Measurements from ENCODE around the gene ADGRG6. TPM values are rescaled to one million over a fixed set of nuclear protein-coding genes. Genes with fewer than 3 reads are reported as not detected.

Gene ADGRG6
- total and polyA plus RNA-seq, 2 donors (not counting 3 experiments of a cell fraction or from before 2014, with no cell fraction given) = 99.3 to 166 TPM

DNA sequence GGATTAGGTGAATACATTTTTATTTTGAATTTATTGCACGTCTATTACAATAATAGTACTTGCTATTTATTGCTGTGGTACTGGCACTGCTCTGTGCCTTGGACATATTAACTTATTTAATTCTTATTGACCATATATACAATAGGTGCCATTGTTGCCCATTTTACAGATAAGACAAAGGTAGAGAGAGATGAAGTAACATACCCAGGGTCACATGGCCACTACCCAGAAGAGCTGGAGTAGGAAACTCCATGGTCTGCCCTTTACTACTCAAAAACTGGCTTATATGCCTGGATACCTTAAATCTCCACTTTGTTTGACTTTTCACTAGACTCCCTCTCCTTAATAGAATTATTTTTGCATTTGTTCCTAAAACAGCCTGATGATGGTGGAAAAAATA lies 67.5 kb downstream of the ADGRG6 start:
- no peak overlapping the region for H3K4me2 ChIP-seq (ENCODE audit: insufficient read depth, low read length)
- DNase-seq (ENCODE audit: low read depth, low spot score) = no peak
- H3K9me3 ChIP-seq (replicated peaks; ENCODE audit: control insufficient read depth, insufficient read depth, low read length) = no peaks in the 10 kb centered on the region
- H2AFZ ChIP-seq (ENCODE audit: low read depth, low read length) = no peak overlapping the region
- FAIRE-seq = no peak
- intact Hi-C loops (cut with micrococcal nuclease) = no loop called here
- H3K36me3 ChIP-seq (ENCODE audit: control insufficient read depth in 2 of 2, extremely low read depth in 1 of 2, insufficient read depth in 2 of 2, low read length in 2 of 2) = peaks cover 3 to 9% of the 10 kb centered on the region in 2 experiments
- ChIA-PET POLR2A (no interaction called here), CTCF (no interaction called here)
- BruUV-seq (replicated peaks) = no TSS peak
- dilution Hi-C loops (cut with MboI; ENCODE audit: extremely low pct_ligation_motif_present, low sequenced_read_pairs) = no loop called here
- H4K20me1 ChIP-seq (replicated peaks; ENCODE audit: control insufficient read depth, extremely low read depth, insufficient read depth, low read length) = no peaks in the 10 kb centered on the region
- H3K9me1 ChIP-seq (replicated peaks; ENCODE audit: control insufficient read depth, extremely low read depth, insufficient read depth, low read length) = no peaks in the 10 kb centered on the region
- no peak overlapping the region for H3K4me3 ChIP-seq (replicated peaks in 1 of 3; ENCODE audit: insufficient read depth in 1 of 3, low read depth in 1 of 3, low read length in 3 of 3)
- no peak overlapping the region for H3K27ac ChIP-seq (ENCODE audit: insufficient read depth, low read depth, low read length)
- no peak overlapping the region for H3K9ac ChIP-seq (replicated peaks; ENCODE audit: extremely low read depth, insufficient read depth, low read length)
- H3K4me1 ChIP-seq (ENCODE audit: control insufficient read depth, extremely low read depth, insufficient read depth, low read length) = peaks cover 26% of the 10 kb centered on the region
- TF ChIP-seq FOS (IDR thresholded peaks at IDR 0.05; ENCODE audit: borderline replicate concordance, insufficient read depth, low read length) = no peak
- TF ChIP-seq CTCF (IDR thresholded peaks at IDR 0.05; ENCODE audit: extremely low read depth in 1 of 2, insufficient read depth in 1 of 2, low read depth in 1 of 2, low read length in 2 of 2) = no peak
- TF ChIP-seq POLR2A (IDR thresholded peaks at IDR 0.05; ENCODE audit: low read depth, low read length) = no peak
- TF ChIP-seq GATA2 (IDR thresholded peaks at IDR 0.05; ENCODE audit: insufficient read depth, insufficient read length, low read depth, low read length) = no peak
- no peak for TF ChIP-seq JUN (IDR thresholded peaks at IDR 0.05; ENCODE audit: borderline replicate concordance, insufficient read depth, insufficient read length, low read depth)
- TF ChIP-seq POLR2AphosphoS5 (IDR thresholded peaks at IDR 0.05; ENCODE audit: insufficient read depth, low read depth, low read length) = no peak
- TF ChIP-seq MYC (IDR thresholded peaks at IDR 0.05; ENCODE audit: low read depth, low read length) = no peak
- no peak for TF ChIP-seq EZH2 (IDR thresholded peaks at IDR 0.05; ENCODE audit: borderline replicate concordance, low read depth, low read length, severe bottlenecking)
- TF ChIP-seq MAX (IDR thresholded peaks at IDR 0.05; ENCODE audit: insufficient read depth, insufficient read length) = no peak
- peaks cover 48% of the 10 kb centered on the region for H3K79me2 ChIP-seq (ENCODE audit: control insufficient read depth, insufficient read depth, low read length)
- H3K27me3 ChIP-seq (ENCODE audit: control insufficient read depth in 2 of 2, insufficient read depth in 2 of 2, low read length in 2 of 2) = no peaks in the 10 kb centered on the region

Data from endothelial cell of umbilical vein (primary cell).